SH-SY5Y (cell line): Measurements from ENCODE around the gene SNX30.

Experiments
- GATA2 ChIP-seq: IDR thresholded peaks from 2 replicates; pipeline ENCODE4 v1.6.1; 2011; ENCODE audit warnings: mild to moderate bottlenecking, low read depth, low read length
- GATA3 ChIP-seq: IDR thresholded peaks from 2 replicates; pipeline ENCODE4 v1.6.1; 2011; ENCODE audit warnings: low read depth, mild to moderate bottlenecking, low read length, moderate library complexity

- TF ChIP-seq GATA2: no peak
- TF ChIP-seq GATA3: no peak
Observed at GRCh38 chr9:112762726-112763518, 12.4 kb downstream of the SNX30 start.
